Measurements from ENCODE around the gene CC2D1A.

Gene CC2D1A

DNA sequence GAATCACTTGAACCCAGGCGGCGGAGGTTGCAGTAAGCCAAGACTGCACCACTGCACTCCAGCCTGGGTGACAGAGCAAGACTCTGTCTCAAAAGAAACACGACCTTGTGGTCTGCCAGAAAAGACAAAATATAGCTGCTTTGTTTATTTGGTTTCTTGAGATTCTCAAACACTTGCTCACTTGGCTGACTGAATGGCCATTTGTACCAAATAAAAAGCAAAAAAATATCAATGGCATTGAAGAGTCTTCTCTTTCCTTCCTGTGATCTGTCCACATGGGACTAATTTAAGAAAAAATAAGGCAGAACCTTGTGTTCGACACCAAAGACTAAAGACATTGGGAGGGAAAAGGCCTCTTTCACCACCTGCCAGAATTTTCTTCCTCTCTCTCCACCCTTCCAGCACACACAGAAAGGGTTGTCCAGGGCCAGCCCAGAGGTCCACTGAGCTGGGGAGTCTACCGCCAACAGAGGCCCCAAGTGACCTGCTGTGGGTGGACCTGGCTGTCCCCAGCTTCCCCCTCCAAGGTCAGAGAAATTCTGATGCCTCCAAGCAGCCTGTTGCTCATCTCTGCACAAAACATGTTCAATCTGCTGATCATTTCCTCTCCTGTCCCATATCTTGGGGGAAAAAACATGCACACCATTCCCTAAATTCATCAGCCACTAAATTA is 6.0 kb upstream of the CC2D1A start:
- TF ChIP-seq ZNF8 (CRISPR knock-in tag; IDR thresholded peaks at IDR 0.05) (no peak), CSDC2 (CRISPR knock-in tag; IDR thresholded peaks at IDR 0.05) (no peak), OSR1 (CRISPR knock-in tag; IDR thresholded peaks at IDR 0.05) (no peak), ZC3H10 (CRISPR knock-in tag; IDR thresholded peaks at IDR 0.05) (no peak), ESRRG (CRISPR knock-in tag; IDR thresholded peaks at IDR 0.05) (no peak), ZFP3 (CRISPR knock-in tag; IDR thresholded peaks at IDR 0.05) (no peak)
- TF ChIP-seq, protein P1, sequence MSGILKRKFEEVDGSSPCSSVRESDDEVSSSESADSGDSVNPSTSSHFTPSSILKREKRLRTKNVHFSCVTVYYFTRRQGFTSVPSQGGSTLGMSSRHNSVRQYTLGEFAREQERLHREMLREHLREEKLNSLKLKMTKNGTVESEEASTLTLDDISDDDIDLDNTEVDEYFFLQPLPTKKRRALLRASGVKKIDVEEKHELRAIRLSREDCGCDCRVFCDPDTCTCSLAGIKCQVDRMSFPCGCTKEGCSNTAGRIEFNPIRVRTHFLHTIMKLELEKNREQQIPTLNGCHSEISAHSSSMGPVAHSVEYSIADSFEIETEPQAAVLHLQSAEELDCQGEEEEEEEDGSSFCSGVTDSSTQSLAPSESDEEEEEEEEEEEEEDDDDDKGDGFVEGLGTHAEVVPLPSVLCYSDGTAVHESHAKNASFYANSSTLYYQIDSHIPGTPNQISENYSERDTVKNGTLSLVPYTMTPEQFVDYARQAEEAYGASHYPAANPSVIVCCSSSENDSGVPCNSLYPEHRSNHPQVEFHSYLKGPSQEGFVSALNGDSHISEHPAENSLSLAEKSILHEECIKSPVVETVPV (CRISPR knock-in tag; IDR thresholded peaks at IDR 0.05), result no peak
- TF ChIP-seq, protein P2, sequence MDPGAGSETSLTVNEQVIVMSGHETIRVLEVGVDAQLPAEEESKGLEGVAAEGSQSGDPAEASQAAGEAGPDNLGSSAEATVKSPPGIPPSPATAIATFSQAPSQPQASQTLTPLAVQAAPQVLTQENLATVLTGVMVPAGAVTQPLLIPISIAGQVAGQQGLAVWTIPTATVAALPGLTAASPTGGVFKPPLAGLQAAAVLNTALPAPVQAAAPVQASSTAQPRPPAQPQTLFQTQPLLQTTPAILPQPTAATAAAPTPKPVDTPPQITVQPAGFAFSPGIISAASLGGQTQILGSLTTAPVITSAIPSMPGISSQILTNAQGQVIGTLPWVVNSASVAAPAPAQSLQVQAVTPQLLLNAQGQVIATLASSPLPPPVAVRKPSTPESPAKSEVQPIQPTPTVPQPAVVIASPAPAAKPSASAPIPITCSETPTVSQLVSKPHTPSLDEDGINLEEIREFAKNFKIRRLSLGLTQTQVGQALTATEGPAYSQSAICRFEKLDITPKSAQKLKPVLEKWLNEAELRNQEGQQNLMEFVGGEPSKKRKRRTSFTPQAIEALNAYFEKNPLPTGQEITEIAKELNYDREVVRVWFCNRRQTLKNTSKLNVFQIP (CRISPR knock-in tag; IDR thresholded peaks at IDR 0.05; ENCODE audit: borderline replicate concordance, low read depth), result no peak
- TF ChIP-seq, protein P3, sequence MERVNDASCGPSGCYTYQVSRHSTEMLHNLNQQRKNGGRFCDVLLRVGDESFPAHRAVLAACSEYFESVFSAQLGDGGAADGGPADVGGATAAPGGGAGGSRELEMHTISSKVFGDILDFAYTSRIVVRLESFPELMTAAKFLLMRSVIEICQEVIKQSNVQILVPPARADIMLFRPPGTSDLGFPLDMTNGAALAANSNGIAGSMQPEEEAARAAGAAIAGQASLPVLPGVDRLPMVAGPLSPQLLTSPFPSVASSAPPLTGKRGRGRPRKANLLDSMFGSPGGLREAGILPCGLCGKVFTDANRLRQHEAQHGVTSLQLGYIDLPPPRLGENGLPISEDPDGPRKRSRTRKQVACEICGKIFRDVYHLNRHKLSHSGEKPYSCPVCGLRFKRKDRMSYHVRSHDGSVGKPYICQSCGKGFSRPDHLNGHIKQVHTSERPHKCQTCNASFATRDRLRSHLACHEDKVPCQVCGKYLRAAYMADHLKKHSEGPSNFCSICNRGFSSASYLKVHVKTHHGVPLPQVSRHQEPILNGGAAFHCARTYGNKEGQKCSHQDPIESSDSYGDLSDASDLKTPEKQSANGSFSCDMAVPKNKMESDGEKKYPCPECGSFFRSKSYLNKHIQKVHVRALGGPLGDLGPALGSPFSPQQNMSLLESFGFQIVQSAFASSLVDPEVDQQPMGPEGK (CRISPR knock-in tag; IDR thresholded peaks at IDR 0.05; ENCODE audit: borderline replicate concordance), result no peak
- ATAC-seq, result no peak

DNA sequence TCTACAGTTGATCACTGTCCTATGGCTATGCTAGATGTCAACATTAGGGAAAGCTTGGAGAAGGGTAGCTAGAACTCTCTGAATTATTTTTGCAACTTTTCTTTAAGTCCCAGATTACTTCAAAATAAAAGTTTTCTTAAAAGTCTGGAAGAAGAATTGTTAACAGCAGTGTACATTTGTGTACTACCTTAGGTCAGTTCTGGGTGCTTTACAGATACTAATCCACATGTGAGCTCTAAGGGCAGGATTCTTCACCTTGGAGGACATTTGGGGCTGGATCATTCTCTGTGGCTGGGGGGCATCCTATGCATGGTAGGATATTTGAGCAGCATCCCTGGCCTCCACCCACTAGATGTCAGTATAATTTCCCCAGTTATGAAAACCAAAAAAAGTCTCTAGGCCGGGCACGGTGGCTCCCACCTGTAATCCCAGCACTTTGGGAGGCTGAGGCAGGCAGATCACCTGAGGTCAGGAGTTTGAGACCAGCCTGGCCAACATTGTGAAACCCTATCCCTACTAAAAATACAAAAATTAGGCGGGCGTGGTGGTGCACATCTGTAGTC is 2.9 kb upstream of the CC2D1A start:
- ATAC-seq, result no peak
- no peak for TF ChIP-seq TCF4 (CRISPR knock-in tag; IDR thresholded peaks at IDR 0.05; ENCODE audit: borderline replicate concordance)
- TF ChIP-seq TOX (CRISPR knock-in tag; IDR thresholded peaks at IDR 0.05; ENCODE audit: borderline replicate concordance), result no peak
- no peak for TF ChIP-seq OSR1 (CRISPR knock-in tag; IDR thresholded peaks at IDR 0.05)
- TF ChIP-seq ZC3H10 (CRISPR knock-in tag; IDR thresholded peaks at IDR 0.05), result no peak
- TF ChIP-seq ZNF70 (CRISPR knock-in tag; IDR thresholded peaks at IDR 0.05), result no peak
- TF ChIP-seq ZNF565 (CRISPR knock-in tag; conservative IDR thresholded peaks at IDR 0.05; ENCODE audit: low read depth), result no peak
- no peak for TF ChIP-seq RARB (CRISPR knock-in tag; IDR thresholded peaks at IDR 0.05)
- TF ChIP-seq ZNF8 (CRISPR knock-in tag; IDR thresholded peaks at IDR 0.05), result no peak
- TF ChIP-seq, protein P2 (CRISPR knock-in tag; IDR thresholded peaks at IDR 0.05; ENCODE audit: borderline replicate concordance, low read depth), result no peak
- TF ChIP-seq ARNTL (CRISPR knock-in tag; IDR thresholded peaks at IDR 0.05; ENCODE audit: borderline replicate concordance, low read depth), result no peak
- TF ChIP-seq ZFP30 (CRISPR knock-in tag; IDR thresholded peaks at IDR 0.05), result no peak
- no peak for TF ChIP-seq GLIS3 (CRISPR knock-in tag; IDR thresholded peaks at IDR 0.05)
- TF ChIP-seq, protein P4, sequence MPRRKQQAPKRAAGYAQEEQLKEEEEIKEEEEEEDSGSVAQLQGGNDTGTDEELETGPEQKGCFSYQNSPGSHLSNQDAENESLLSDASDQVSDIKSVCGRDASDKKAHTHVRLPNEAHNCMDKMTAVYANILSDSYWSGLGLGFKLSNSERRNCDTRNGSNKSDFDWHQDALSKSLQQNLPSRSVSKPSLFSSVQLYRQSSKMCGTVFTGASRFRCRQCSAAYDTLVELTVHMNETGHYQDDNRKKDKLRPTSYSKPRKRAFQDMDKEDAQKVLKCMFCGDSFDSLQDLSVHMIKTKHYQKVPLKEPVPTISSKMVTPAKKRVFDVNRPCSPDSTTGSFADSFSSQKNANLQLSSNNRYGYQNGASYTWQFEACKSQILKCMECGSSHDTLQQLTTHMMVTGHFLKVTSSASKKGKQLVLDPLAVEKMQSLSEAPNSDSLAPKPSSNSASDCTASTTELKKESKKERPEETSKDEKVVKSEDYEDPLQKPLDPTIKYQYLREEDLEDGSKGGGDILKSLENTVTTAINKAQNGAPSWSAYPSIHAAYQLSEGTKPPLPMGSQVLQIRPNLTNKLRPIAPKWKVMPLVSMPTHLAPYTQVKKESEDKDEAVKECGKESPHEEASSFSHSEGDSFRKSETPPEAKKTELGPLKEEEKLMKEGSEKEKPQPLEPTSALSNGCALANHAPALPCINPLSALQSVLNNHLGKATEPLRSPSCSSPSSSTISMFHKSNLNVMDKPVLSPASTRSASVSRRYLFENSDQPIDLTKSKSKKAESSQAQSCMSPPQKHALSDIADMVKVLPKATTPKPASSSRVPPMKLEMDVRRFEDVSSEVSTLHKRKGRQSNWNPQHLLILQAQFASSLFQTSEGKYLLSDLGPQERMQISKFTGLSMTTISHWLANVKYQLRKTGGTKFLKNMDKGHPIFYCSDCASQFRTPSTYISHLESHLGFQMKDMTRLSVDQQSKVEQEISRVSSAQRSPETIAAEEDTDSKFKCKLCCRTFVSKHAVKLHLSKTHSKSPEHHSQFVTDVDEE (CRISPR knock-in tag; IDR thresholded peaks at IDR 0.05), result no peak
- TF ChIP-seq, protein P3 (CRISPR knock-in tag; IDR thresholded peaks at IDR 0.05; ENCODE audit: borderline replicate concordance), result no peak
- TF ChIP-seq, protein P1 (CRISPR knock-in tag; IDR thresholded peaks at IDR 0.05), result no peak
- TF ChIP-seq BACH2 (CRISPR knock-in tag; IDR thresholded peaks at IDR 0.05; ENCODE audit: borderline replicate concordance), result no peak
- no peak for TF ChIP-seq SNAI2 (CRISPR knock-in tag; IDR thresholded peaks at IDR 0.05)
- TF ChIP-seq, protein P5, sequence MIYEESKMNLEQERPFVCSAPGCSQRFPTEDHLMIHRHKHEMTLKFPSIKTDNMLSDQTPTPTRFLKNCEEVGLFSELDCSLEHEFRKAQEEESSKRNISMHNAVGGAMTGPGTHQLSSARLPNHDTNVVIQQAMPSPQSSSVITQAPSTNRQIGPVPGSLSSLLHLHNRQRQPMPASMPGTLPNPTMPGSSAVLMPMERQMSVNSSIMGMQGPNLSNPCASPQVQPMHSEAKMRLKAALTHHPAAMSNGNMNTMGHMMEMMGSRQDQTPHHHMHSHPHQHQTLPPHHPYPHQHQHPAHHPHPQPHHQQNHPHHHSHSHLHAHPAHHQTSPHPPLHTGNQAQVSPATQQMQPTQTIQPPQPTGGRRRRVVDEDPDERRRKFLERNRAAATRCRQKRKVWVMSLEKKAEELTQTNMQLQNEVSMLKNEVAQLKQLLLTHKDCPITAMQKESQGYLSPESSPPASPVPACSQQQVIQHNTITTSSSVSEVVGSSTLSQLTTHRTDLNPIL (CRISPR knock-in tag; IDR thresholded peaks at IDR 0.05; ENCODE audit: low read depth), result no peak
